Measurements from ENCODE around the gene KBTBD6.
"Not testable (repeated sequence)": the region's sequence is repeated elsewhere in the genome, so short reads cannot be mapped to it uniquely, and the experiment has no call there.

KBTBD6 gene

GRCh38 chr13:41132512-41133152 lies at the start of gene KBTBD6:
Gene KBTBD6, minus strand, starts transcription at chr13:41132802. Its CDS starts 291 bp downstream, at chr13:41132511.
- DNase-seq (ENCODE audit: low read depth, low spot score), result peak; percentile 99

- DNase-seq (ENCODE audit: low read depth, low spot score), result no peak
These were observed 49.6 kb upstream of the KBTBD6 start for GRCh38 chr13:41182231-41182630.

- DNase-seq (ENCODE audit: low read depth, low spot score), result no peak
These were observed 47.1 kb upstream of the KBTBD6 start for GRCh38 chr13:41179593-41180250.

- peak; percentile 11 for DNase-seq (ENCODE audit: low read depth, low spot score)
These were observed 45.4 kb upstream of the KBTBD6 start for GRCh38 chr13:41178040-41178439.

GRCh38 chr13:41177616-41178015 lies 45.0 kb upstream of the KBTBD6 start:
- DNase-seq (ENCODE audit: low read depth, low spot score), result no peak

- not testable (repeated sequence) for DNase-seq (ENCODE audit: low read depth, low spot score)
These were observed 43.0 kb upstream of the KBTBD6 start for GRCh38 chr13:41175576-41175975.

- DNase-seq (ENCODE audit: low read depth, low spot score), result no peak
These were observed 29.5 kb upstream of the KBTBD6 start for GRCh38 chr13:41162151-41162550.

- DNase-seq (ENCODE audit: low read depth, low spot score), result no peak
These were observed 26.6 kb upstream of the KBTBD6 start for GRCh38 chr13:41159174-41159573.

GRCh38 chr13:41157048-41157717 lies 24.6 kb upstream of the KBTBD6 start:
- DNase-seq (ENCODE audit: low read depth, low spot score), result no peak

GRCh38 chr13:41156620-41157019 lies 24.0 kb upstream of the KBTBD6 start:
- DNase-seq (ENCODE audit: low read depth, low spot score), result no peak

- no peak for DNase-seq (ENCODE audit: low read depth, low spot score)
These were observed 21.4 kb upstream of the KBTBD6 start for GRCh38 chr13:41154042-41154441.

GRCh38 chr13:41152005-41152404 lies 19.4 kb upstream of the KBTBD6 start:
- no peak for DNase-seq (ENCODE audit: low read depth, low spot score)

- peak; percentile 55 for DNase-seq (ENCODE audit: low read depth, low spot score)
These were observed 17.5 kb upstream of the KBTBD6 start for GRCh38 chr13:41150058-41150457.

GRCh38 chr13:41148419-41149283 lies 16.0 kb upstream of the KBTBD6 start:
- no peak for DNase-seq (ENCODE audit: low read depth, low spot score)

GRCh38 chr13:41145136-41145908 lies 12.7 kb upstream of the KBTBD6 start:
- no peak for DNase-seq (ENCODE audit: low read depth, low spot score)

- no peak for DNase-seq (ENCODE audit: low read depth, low spot score)
These were observed 12.0 kb upstream of the KBTBD6 start for GRCh38 chr13:41144576-41144975.

- DNase-seq (ENCODE audit: low read depth, low spot score), result peak; percentile 31
These were observed 6.8 kb upstream of the KBTBD6 start for GRCh38 chr13:41139296-41139966.

GRCh38 chr13:41137951-41138350 lies 5.3 kb upstream of the KBTBD6 start:
- DNase-seq (ENCODE audit: low read depth, low spot score), result peak; percentile 69

GRCh38 chr13:41137241-41137640 lies 4.6 kb upstream of the KBTBD6 start:
- DNase-seq (ENCODE audit: low read depth, low spot score), result no peak

- DNase-seq (ENCODE audit: low read depth, low spot score), result no peak
These were observed 3.9 kb upstream of the KBTBD6 start for GRCh38 chr13:41136396-41137031.

Data from astrocyte of the hippocampus (primary cell).